Nephron (organoid): ENCODE measurements around the gene FNDC3B.
A peak's percentile ranks its signal among the peaks of the same experiment; 100 is the strongest.
"Not testable (repeated sequence)": the region's sequence is repeated elsewhere in the genome, so short reads cannot be mapped to it uniquely, and the experiment has no call there.

Experiments
- H3K27ac Mint-ChIP-seq, 3 experiments: 2 replicates each; pipeline ENCODE4 v1.8.0; 2020; ENCODE audit warnings: mixed read lengths in 3 of 3, mild to moderate bottlenecking in 2 of 3, moderate library complexity in 1 of 3
- H3K27me3 Mint-ChIP-seq: 2 replicates; pipeline ENCODE4 v1.8.0; 2021; ENCODE audit warnings: low read depth, mild to moderate bottlenecking, moderate library complexity, mixed read lengths
- H3K36me3 Mint-ChIP-seq: 2 replicates; pipeline ENCODE4 v1.8.0; 2020; ENCODE audit warnings: low read depth, mixed read lengths
- H3K4me1 Mint-ChIP-seq: 2 replicates; pipeline ENCODE4 v1.8.0; 2020; ENCODE audit warnings: mixed read lengths
- H3K4me3 Mint-ChIP-seq, 3 experiments: 2 replicates each; pipeline ENCODE4 v1.8.0; 2020; ENCODE audit warnings: mild to moderate bottlenecking in 3 of 3, mixed read lengths in 3 of 3, moderate library complexity in 2 of 3
- H3K9me3 Mint-ChIP-seq: 2 replicates; pipeline ENCODE4 v1.8.0; 2020; ENCODE audit warnings: mixed read lengths
- CTCF ChIP-seq, 3 experiments: fragments of 200-600 bp; sonication (generic); IDR thresholded peaks; one replicate each; pipeline ENCODE4 v1.5.0; 2021; ENCODE audit warnings: antibody characterized with exemption in 3 of 3; ENCODE audit not compliant: unreplicated experiment in 3 of 3

The FNDC3B gene

GRCh38 chr3:172087198-172087597 lies 47.8 kb downstream of the FNDC3B start:
- H3K9me3 Mint-ChIP-seq: no peaks in the 10 kb centered on the region
- peaks cover 53% of the 10 kb centered on the region for H3K4me1 Mint-ChIP-seq
- no peak overlapping the region for H3K4me3 Mint-ChIP-seq
- H3K27me3 Mint-ChIP-seq: no peaks in the 10 kb centered on the region
- peak overlapping the region; percentile 20 to 37 (median 37) for H3K27ac Mint-ChIP-seq
- H3K36me3 Mint-ChIP-seq: peaks cover 26% of the 10 kb centered on the region
- TF ChIP-seq CTCF (IDR thresholded peaks at IDR 0.05; ENCODE audit: unreplicated experiment in 3 of 3): no peak

- H3K9me3 Mint-ChIP-seq: no peaks in the 10 kb centered on the region
Observed at GRCh38 chr3:172087602-172088580, 48.5 kb downstream of the FNDC3B start.

GRCh38 chr3:172089250-172089649 lies 49.9 kb downstream of the FNDC3B start:
- H3K4me1 Mint-ChIP-seq: peaks cover 44% of the 10 kb centered on the region
- H3K27me3 Mint-ChIP-seq: no peaks in the 10 kb centered on the region
- TF ChIP-seq CTCF (IDR thresholded peaks at IDR 0.05; ENCODE audit: unreplicated experiment in 3 of 3): no peak
- peaks cover 20% of the 10 kb centered on the region for H3K36me3 Mint-ChIP-seq
- no peaks in the 10 kb centered on the region for H3K9me3 Mint-ChIP-seq
- no peak overlapping the region for H3K27ac Mint-ChIP-seq
- H3K4me3 Mint-ChIP-seq: no peak overlapping the region

More at GRCh38 chr3:172087602-172088580, 48.5 kb downstream of the FNDC3B start:
- Mint-ChIP-seq H3K36me3 (peaks cover 27% of the 10 kb centered on the region), H3K27me3 (no peaks in the 10 kb centered on the region), H3K4me3 (no peak overlapping the region), H3K4me1 (peaks cover 50% of the 10 kb centered on the region), H3K27ac (peak overlapping the region; percentile 1 to 40 (median 37))
- no peak for TF ChIP-seq CTCF (IDR thresholded peaks at IDR 0.05; ENCODE audit: unreplicated experiment in 3 of 3)

- H3K9me3 Mint-ChIP-seq: no peaks in the 10 kb centered on the region
- H3K27ac Mint-ChIP-seq: peak overlapping the region in 1 of 3 experiments; percentile 54
- no peak overlapping the region for H3K4me3 Mint-ChIP-seq
- no peaks in the 10 kb centered on the region for H3K27me3 Mint-ChIP-seq
- H3K36me3 Mint-ChIP-seq: peaks cover 13% of the 10 kb centered on the region
- H3K4me1 Mint-ChIP-seq: peaks cover 41% of the 10 kb centered on the region
- TF ChIP-seq CTCF (IDR thresholded peaks at IDR 0.05; ENCODE audit: unreplicated experiment in 3 of 3): no peak
Observed at GRCh38 chr3:172090035-172090434, 50.7 kb downstream of the FNDC3B start.

GRCh38 chr3:172092658-172093057 lies 53.3 kb downstream of the FNDC3B start:
- Mint-ChIP-seq H3K4me1 (peaks cover 44% of the 10 kb centered on the region), H3K27me3 (no peaks in the 10 kb centered on the region), H3K36me3 (peaks cover 16% of the 10 kb centered on the region), H3K27ac (no peak overlapping the region), H3K4me3 (no peak overlapping the region), H3K9me3 (no peaks in the 10 kb centered on the region)
- TF ChIP-seq CTCF (IDR thresholded peaks at IDR 0.05; ENCODE audit: unreplicated experiment in 3 of 3): no peak

- H3K4me1 Mint-ChIP-seq: peaks cover 45% of the 10 kb centered on the region
- not testable (repeated sequence) for H3K27me3 Mint-ChIP-seq, H3K27ac Mint-ChIP-seq, H3K4me3 Mint-ChIP-seq, H3K9me3 Mint-ChIP-seq
- peaks cover 16% of the 10 kb centered on the region for H3K36me3 Mint-ChIP-seq
Observed at GRCh38 chr3:172093581-172094443, 54.4 kb downstream of the FNDC3B start.
